Breast epithelium (tissue), 3 donors: ENCODE data around the gene NCBP2.

Source experiments
- CTCF ChIP-seq, 3 donors: fragments of 450-650 bp; IDR thresholded peaks; one replicate each; pipeline ENCODE4 v1.5.1; 2016 to 2017; ENCODE audit warnings: antibody characterized with exemption in 3 of 3, mild to moderate bottlenecking in 3 of 3, moderate library complexity in 3 of 3
- POLR2A ChIP-seq: fragments of 450-650 bp; IDR thresholded peaks from one replicate; pipeline ENCODE4 v1.6.1; 2016; ENCODE audit warnings: antibody characterized with exemption, mild to moderate bottlenecking, moderate library complexity

- no peak for TF ChIP-seq CTCF (IDR thresholded peaks at IDR 0.05)
- TF ChIP-seq POLR2A, result no peak
Observed at GRCh38 chr3:196975349-196975748, 33.0 kb upstream of the NCBP2 start.
